Urinary bladder (tissue), 4 donors: ENCODE measurements around the gene PRDM10. TPM values are rescaled to one million over a fixed set of nuclear protein-coding genes. Genes with fewer than 3 reads are reported as not detected.
"Not testable (repeated sequence)": the region's sequence is repeated elsewhere in the genome, so short reads cannot be mapped to it uniquely, and the experiment has no call there.

Experiments used
- DNase-seq: peaks from one replicate; pipeline ENCODE4 v3.0.0-alpha.2; 2015; ENCODE audit errors: extremely low spot score
- H3K27ac ChIP-seq: one replicate; pipeline ENCODE4 v1.5.1; 2013; ENCODE audit warnings: low read depth, mild to moderate bottlenecking, moderate library complexity
- H3K36me3 ChIP-seq: one replicate; pipeline ENCODE4 v1.6.1; 2013; ENCODE audit warnings: mild to moderate bottlenecking, moderate library complexity; ENCODE audit not compliant: insufficient read depth
- H3K4me1 ChIP-seq: one replicate; pipeline ENCODE4 v1.6.1; 2013; ENCODE audit warnings: mild to moderate bottlenecking, moderate library complexity; ENCODE audit not compliant: insufficient read depth
- H3K4me3 ChIP-seq: one replicate; pipeline ENCODE4 v1.5.1; 2013; ENCODE audit warnings: low read depth, low read length
- WGBS: extraction: QIAGEN DNeasy Blood & Tissue Kit; methylation state at CpG from one replicate; pipeline ENCODE4 v1.1.7; 2013; 5-methylcytosine and 5-hydroxymethylcytosine counted together
- polyA plus RNA-seq: library from polyadenylated mRNA; stranded (reverse); fragments of 200-250 nt; gene quantifications from one replicate; pipeline ENCODE4 v1.2.3, GENCODE V29; 2013
- total RNA-seq: library from RNA; depleted of rRNA; stranded (reverse); fragments of >200 nt; gene quantifications from one replicate; pipeline ENCODE4 v1.2.3, GENCODE V29; 2014
- donor health status: healthy with polysubstance abuse.
- donor health status: healthy.

PRDM10 gene
- total and polyA plus RNA-seq, 2 donors: 3.4 to 6.2 TPM

DNA sequence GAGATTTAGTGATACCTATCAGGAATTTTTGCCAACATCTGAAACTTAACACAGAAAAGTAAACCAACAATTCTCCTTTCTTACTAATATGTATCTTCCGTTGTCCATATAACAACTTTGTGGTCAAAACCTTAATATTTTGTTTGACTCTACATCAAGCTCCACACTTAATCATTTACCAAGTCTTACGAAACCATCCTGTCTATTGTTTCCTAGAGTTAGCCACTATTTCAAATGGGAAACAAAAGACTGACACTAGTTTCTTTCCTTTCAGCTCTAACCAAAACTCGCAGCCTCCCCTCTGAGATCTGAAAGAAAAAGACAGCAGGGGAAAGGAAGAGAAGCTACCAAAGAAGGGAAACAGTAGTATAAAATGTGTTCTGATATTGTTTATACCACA, 26.5 kb upstream of the PRDM10 start:
- no peaks in the 10 kb centered on the region for H3K4me1 ChIP-seq

DNA sequence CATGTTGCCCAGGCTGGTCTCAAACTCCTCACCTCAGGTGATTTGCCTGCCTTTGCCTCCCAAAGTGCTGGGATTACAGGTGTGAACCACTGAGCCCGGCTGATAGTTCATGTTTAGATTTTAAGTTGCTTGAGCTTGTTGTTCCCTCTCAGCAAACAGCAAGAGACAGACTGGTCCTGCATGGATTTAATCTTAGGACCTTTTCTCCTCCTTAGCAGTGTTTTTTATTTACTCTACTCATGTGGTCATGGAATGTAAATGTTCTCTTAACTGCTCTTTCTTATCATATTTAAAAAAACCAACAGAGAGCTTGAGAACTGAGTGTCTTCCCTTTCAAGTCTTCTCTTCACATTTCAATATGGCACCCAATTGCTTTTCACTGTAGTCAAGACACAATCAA, 22.7 kb upstream of the PRDM10 start:
- Histone ChIP-seq H3K36me3 (no peaks in the 10 kb centered on the region), H3K27ac (no peak overlapping the region), H3K4me3 (no peak overlapping the region), H3K4me1 (no peaks in the 10 kb centered on the region)
- DNase-seq: no peak
- WGBS: 86% methylated on average over 1 of the region's 1 CpG

More for the DNA sequence above, 26.5 kb upstream of the PRDM10 start:
- Histone ChIP-seq H3K4me3 (no peak overlapping the region), H3K36me3 (no peaks in the 10 kb centered on the region), H3K27ac (no peak overlapping the region)
- DNase-seq: no peak
- 85% methylated on average over 3 of the region's 3 CpGs for WGBS

DNA sequence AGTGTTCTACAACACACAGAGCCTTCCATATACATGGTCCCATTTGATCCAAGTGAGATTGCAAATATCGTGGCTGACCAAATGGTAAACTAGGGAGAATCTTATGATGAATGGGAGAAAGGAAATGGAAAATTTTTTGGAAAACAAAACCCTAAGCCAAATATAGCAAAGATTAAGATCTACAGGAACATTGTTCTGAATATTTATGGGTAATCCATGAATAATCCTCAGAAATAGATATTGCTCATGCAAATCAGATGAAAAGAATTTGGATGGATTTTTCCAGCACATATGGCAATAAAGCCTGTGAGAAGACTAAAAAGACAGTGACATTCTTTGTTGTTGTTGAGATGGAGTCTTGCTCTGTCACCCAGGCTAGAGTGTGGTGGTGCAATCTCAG, 21.7 kb upstream of the PRDM10 start:
- WGBS: 43% methylated on average over 1 of the region's 1 CpG
- DNase-seq: no peak

DNA sequence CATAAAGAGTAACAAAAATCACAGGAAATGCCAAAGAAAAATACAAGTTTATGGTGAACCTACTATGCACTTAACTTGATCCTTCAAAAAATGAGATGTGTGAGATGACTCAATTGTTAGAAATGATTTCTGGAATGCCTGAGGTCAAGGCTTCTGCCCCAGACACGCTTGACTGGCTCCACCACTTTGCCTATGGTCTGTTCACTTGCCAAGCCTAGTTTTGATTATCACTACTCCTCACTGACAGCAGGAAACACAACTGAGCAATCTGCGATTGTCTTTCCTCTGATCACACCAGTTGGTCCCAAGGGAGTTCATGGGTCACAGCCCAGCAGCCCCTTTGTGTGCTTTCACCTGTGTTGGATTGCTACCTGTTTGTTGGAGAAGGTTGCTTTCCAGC, 20.6 kb upstream of the PRDM10 start:
- H3K4me3 ChIP-seq: no peak overlapping the region
- WGBS: 61% methylated on average over 2 of the region's 2 CpGs
- no peak overlapping the region for H3K27ac ChIP-seq
- H3K4me1 ChIP-seq: no peaks in the 10 kb centered on the region
- no peak for DNase-seq
- H3K36me3 ChIP-seq: no peaks in the 10 kb centered on the region

More for the DNA sequence above, 21.7 kb upstream of the PRDM10 start:
- H3K4me3 ChIP-seq: no peak overlapping the region
- no peaks in the 10 kb centered on the region for H3K36me3 ChIP-seq
- no peaks in the 10 kb centered on the region for H3K4me1 ChIP-seq
- no peak overlapping the region for H3K27ac ChIP-seq

- Histone ChIP-seq H3K36me3 (no peaks in the 10 kb centered on the region), H3K27ac (no peak overlapping the region), H3K4me3 (no peak overlapping the region), H3K4me1 (no peaks in the 10 kb centered on the region)
- WGBS: 96% methylated on average over 2 of the region's 2 CpGs
- DNase-seq: no peak
Measured at GRCh38 chr11:130022799-130023198, 20.2 kb upstream of the PRDM10 start.

DNA sequence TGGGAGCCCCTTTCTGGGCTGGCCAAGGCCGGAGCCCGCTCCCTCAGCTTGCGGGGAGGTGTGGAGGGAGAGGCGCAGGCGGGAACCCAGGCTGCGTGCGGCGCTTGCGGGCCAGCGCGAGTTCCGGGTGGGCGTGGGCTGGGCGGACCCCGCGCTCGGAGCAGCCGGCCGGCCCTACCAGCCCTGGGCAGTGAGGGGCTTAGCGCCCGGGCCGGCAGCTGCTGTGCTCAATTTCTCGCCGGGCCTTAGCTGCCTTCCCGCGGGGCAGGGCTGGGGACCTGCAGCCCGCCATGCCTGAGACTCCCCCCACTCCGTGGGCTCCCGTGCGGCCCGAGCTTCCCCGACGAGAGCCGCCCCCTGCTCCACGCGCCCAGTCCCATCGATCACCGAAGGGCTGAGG, 19.0 kb upstream of the PRDM10 start:
- not testable (repeated sequence) for H3K4me1 ChIP-seq, H3K27ac ChIP-seq, DNase-seq, H3K4me3 ChIP-seq, H3K36me3 ChIP-seq
- WGBS: 97% methylated on average over 38 of the region's 38 CpGs

DNA sequence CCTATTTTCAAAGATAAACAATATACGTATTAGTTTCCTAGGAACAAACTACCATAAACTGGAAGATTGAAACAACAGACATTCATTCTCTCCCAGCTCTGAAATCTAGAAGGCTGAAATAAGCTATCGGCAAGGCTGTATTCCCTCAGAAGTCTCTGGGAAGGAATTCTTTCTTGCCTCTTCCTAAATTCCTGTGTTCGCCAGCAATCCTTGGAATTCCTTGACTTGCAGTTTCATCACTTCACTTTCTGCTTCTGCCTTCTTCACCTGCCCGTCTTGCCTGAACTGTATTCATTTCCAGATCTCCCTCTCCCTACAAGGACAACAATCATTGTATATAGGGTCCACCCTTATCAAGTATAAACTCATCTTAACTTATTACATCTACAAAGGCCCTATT, 17.7 kb upstream of the PRDM10 start:
- WGBS: 58% methylated on average over 4 of the region's 4 CpGs
- DNase-seq: no peak

DNA sequence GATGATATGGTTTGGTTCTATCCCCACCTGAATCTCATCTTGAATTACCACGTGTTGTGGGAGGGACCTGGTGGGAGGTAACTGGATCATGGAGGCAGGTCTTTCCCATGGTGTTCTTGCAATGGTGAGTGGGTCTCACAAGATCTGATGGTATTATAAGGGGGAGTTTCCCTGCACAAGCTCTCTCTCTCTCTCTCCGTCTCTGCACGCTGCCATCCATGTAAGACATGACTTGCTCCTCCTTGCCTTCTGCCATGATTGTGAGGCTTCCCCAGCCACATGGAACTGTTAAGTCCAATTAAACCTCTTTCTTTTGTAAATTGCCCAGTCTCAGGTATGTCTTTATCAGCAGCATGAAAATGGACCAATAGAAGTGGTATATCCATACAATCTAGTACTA, 13.2 kb upstream of the PRDM10 start:
- WGBS: 96% methylated on average over 3 of the region's 3 CpGs
- not testable (repeated sequence) for H3K4me3 ChIP-seq, H3K4me1 ChIP-seq, H3K27ac ChIP-seq, H3K36me3 ChIP-seq, DNase-seq

More for the DNA sequence above, 17.7 kb upstream of the PRDM10 start:
- H3K36me3 ChIP-seq: no peaks in the 10 kb centered on the region
- no peak overlapping the region for H3K27ac ChIP-seq
- H3K4me1 ChIP-seq: no peaks in the 10 kb centered on the region
- no peak overlapping the region for H3K4me3 ChIP-seq

- no peak for DNase-seq
- no peaks in the 10 kb centered on the region for H3K4me1 ChIP-seq
- H3K27ac ChIP-seq: no peak overlapping the region
- no peak overlapping the region for H3K4me3 ChIP-seq
- no peaks in the 10 kb centered on the region for H3K36me3 ChIP-seq
Measured at GRCh38 chr11:130008326-130008725, 5.7 kb upstream of the PRDM10 start.

DNA sequence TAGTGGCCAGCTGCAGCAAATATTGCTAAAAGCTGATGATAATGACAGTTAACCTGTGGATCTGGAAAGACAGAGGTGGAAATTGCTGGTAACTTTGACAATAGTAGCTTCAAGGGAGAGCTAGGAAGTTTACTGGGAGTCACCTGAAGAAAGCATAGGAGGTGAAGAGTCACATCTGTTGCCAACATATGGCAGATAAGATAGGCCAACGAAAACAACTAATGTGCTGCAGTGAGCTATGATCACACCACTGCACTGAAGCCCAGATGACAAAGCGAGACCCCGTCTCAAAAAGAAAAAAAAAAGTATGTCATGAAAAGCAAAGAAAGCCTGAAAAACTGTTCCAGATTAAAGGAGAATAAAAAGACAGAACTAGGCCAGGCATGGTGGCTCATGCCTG, 4.3 kb upstream of the PRDM10 start:
- no peak for DNase-seq
- Histone ChIP-seq H3K36me3 (no peaks in the 10 kb centered on the region), H3K4me1 (no peaks in the 10 kb centered on the region), H3K27ac (no peak overlapping the region), H3K4me3 (no peak overlapping the region)
- 79% methylated on average over 3 of the region's 3 CpGs for WGBS

DNA sequence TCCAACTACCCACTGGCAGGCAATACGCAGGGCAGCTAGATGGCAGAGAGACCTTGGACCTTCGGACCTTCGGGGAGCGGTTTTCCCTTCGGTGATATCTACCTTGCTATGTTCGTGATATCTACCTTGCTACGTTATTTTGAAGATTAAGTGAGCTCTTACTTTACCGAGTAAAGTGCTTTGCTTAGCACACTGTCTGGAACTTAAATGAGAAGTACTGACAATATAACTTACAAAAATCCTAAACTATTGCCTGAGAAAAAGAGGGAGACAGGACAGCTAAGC, 1.0 kb upstream of the PRDM10 start:
- H3K4me3 ChIP-seq: peak overlapping the region; percentile 97
- peaks cover 1% of the 10 kb centered on the region for H3K4me1 ChIP-seq
- H3K27ac ChIP-seq: peak overlapping the region; percentile 99
- no peak for DNase-seq
- 12% methylated on average over 8 of the region's 8 CpGs for WGBS
- no peaks in the 10 kb centered on the region for H3K36me3 ChIP-seq

GRCh38 chr11:130002846-130003716, 446 bp upstream of the PRDM10 start:
- Histone ChIP-seq H3K27ac (peak overlapping the region; percentile 99), H3K4me1 (peaks cover 1% of the 10 kb centered on the region), H3K4me3 (peak overlapping the region; percentile 97), H3K36me3 (no peaks in the 10 kb centered on the region)
- DNase-seq: peak; percentile 98
- under 1% methylated on average over 65 of the region's 65 CpGs for WGBS

- H3K4me3 ChIP-seq: peak overlapping the region; percentile 97
- H3K36me3 ChIP-seq: no peaks in the 10 kb centered on the region
- H3K4me1 ChIP-seq: peaks cover 1% of the 10 kb centered on the region
- H3K27ac ChIP-seq: peak overlapping the region; percentile 99
- DNase-seq: no peak
- under 1% methylated on average over 90 of the region's 90 CpGs for WGBS
Measured at GRCh38 chr11:130001461-130002351, 929 bp downstream of the PRDM10 start.
